GM18511 (cell line): ENCODE data around the gene ITGB4.

ENCODE experiments used
- ATAC-seq: cut with Tn5 transposase; IDR thresholded peaks from one replicate; pipeline ENCODE4 v1.9.1; 2021; ENCODE audit warnings: mild to moderate bottlenecking, moderate library complexity; ENCODE audit not compliant: unreplicated experiment

The ITGB4 gene

DNA sequence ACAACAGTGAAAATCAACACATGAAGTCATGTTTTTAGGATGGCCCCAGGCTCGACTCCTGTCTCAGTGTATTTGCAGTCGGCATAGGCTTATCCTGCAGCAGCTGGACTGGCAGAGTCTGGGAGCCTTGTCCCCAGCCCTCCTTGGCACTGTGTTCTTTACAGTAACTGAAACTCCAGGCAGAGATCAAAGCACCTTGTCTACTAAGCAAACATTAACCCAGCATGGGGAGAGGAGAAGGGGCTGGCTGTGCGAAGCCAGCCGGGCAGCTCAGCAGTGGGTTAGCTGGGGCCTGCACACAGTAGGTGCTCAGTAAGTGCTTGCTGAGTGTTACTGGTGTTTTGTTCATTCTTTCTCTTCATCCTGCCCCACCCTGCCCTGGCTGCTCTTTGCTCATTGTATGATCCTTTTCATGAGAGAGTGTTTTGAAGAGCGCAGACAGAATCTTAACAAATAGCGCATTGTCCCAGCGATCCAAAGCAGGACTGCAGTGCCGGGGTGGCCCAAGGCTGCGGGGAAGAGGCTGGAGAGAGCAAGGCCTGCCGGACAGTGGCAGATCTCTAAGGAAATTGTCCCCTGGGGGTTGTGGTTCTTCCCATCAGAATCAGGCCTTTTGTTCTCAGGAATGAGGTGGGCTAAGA, 23.5 kb upstream of the ITGB4 start:
- no peak for ATAC-seq

DNA sequence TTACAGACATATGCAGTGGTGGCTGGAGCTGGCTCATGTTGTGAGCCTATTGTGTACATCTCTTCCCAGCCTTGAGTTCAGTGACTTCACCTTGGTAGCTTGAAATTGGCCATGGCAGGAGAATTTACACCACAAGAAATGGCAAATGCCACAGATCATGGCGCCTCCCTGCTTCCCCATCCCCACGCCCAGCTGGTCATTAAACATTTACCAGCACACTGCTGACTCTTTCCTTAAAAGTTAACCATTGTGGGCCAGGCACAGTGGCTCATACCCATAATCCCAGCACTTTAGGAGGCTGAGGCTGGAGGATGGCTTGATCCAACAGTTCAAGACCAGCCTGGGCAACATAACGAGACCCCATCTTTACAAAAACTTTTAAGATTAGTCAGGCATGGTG, 22.6 kb upstream of the ITGB4 start:
- ATAC-seq = no peak

- no peak for ATAC-seq
These were observed 20.0 kb upstream of the ITGB4 start for GRCh38 chr17:75701288-75701687.

- no peak for ATAC-seq
These were observed 18.1 kb upstream of the ITGB4 start for GRCh38 chr17:75703191-75703590.

DNA sequence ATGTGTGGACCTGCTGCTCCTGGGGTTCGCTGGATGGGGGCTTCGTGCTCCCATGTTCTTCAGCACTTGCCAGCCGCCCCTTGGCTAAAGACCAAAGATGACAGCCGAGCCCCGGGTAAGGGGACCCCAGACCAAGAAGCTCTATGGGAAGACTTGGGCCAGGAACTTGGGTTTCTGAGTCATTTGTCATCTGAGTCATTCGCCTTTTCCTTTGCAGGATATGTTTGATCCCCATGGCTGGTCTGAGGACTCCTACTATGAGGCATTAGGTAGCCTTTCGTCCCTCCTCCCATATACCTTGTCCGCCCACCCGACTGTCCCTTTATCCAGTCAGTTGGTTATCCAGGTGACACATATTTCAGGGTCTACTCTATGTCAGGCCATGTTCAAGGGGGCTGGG, 17.7 kb upstream of the ITGB4 start:
- no peak for ATAC-seq

- no peak for ATAC-seq
These were observed 16.0 kb upstream of the ITGB4 start for GRCh38 chr17:75704963-75705875.

- no peak for ATAC-seq
These were observed 15.1 kb upstream of the ITGB4 start for GRCh38 chr17:75706042-75706728.

GRCh38 chr17:75707079-75707571, 14.1 kb upstream of the ITGB4 start:
- ATAC-seq = no peak

DNA sequence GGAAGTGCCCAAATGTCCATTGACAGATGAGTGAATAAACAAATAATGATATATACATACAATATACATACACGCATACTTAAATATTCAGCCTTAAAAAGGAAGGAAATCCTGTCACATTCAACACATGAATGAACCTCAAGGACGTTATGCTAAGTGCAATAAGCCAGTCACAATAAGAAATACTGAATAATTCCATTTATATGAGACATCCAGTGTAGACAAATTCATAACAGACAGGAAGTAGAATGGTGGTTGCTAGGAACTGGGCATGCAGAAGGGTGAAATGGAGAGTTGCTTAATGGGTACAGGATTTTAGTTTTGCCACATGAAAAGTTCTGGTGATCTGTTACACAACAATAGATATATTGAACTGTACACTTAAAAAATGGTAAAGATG, 8.8 kb upstream of the ITGB4 start:
- ATAC-seq = no peak

- no peak for ATAC-seq
These were observed 1.5 kb upstream of the ITGB4 start for GRCh38 chr17:75719732-75720131.

DNA sequence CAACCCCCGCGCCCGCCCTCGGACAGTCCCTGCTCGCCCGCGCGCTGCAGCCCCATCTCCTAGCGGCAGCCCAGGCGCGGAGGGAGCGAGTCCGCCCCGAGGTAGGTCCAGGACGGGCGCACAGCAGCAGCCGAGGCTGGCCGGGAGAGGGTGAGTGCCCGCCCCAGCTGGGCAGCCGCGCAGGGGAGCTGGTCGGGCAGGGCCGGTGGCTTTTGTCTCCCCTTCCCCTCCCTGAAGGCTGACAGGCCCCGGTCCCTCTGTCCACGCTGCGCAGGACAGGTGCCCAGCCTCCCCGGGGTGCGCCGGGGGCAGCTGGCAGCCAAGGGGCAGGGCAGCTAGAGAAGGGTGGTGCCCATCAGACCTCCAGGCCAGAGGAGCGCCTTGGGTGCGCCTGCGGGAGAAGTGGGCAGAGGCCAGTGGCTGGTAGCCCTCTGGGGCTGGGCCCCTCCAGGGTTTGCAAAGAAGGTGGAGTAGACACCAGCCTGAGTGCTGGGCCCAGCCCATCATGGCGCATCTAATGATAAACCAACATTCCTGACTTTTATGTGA, 278 bp downstream of the ITGB4 start:
- no peak for ATAC-seq

DNA sequence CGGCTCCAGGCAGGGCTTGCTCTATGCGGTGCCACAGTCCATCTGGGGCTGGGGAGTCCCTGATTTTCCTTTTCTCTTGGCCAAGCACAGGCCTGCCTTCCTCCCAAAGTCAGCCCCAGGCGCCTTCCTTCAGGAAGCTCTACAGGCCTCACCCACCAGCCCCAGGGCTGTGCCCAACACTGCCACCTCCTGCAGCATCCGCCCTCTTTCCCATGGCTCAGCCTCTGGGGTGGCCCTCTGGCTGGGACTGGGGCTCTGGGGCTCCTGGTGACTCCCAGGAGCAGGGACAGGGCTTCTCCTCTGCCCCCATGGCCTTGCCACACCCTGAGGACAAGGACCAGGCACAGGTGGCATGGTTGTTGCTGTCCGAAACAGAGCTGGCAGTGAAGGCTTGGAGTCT, 817 bp downstream of the ITGB4 start:
- ATAC-seq = no peak

GRCh38 chr17:75722542-75723095, 1.4 kb downstream of the ITGB4 start:
- ATAC-seq = no peak

GRCh38 chr17:75723171-75723930, 2.1 kb downstream of the ITGB4 start:
- no peak for ATAC-seq

GRCh38 chr17:75724016-75725003, 3.1 kb downstream of the ITGB4 start:
- ATAC-seq = no peak

DNA sequence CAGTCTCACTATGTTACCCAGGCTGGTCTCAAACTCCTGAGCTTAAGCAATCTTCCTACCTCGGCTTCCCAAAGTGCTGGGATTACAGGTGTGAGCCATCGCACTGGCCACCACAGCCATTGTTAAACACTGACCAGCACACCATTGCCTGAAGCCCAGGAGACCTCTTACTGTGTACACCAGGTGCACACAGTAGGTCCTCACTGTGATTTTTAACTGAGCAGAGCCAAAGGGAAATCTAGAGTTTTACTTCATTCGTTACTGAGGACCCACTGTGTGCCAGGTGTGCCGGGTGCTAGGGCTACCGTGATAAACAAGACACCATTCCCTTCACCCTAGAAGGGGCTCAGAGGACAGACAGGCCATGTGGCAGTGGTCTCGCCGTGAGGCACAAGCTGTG, 4.2 kb downstream of the ITGB4 start:
- ATAC-seq = no peak

DNA sequence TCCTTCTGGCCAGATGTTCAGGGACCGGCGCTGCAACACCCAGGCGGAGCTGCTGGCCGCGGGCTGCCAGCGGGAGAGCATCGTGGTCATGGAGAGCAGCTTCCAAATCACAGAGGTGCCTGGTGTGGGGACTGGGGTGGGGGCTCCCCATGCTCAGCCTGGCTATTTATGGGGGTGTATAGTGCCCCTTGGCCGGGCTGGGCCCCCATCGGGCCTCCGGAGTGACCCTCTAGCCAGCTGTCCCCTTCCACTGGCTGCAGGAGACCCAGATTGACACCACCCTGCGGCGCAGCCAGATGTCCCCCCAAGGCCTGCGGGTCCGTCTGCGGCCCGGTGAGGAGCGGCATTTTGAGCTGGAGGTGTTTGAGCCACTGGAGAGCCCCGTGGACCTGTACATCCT, 6.1 kb downstream of the ITGB4 start:
- ATAC-seq = no peak

GRCh38 chr17:75729351-75729750, 8.1 kb downstream of the ITGB4 start:
- no peak for ATAC-seq

DNA sequence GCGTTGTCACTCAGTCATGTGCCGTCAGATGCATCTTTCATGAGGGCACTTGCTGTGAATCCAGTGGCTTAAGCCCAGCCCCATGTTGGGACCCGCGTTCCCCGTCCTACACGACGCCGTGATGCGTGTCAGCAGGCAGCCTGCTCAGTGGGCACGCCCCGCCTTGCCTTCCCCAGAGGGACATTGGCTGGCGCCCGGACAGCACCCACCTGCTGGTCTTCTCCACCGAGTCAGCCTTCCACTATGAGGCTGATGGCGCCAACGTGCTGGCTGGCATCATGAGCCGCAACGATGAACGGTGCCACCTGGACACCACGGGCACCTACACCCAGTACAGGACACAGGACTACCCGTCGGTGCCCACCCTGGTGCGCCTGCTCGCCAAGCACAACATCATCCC, 8.8 kb downstream of the ITGB4 start:
- ATAC-seq = no peak
